Gastroesophageal sphincter (tissue), 3 donors: Measurements from ENCODE around the gene ADAMTS17.

Source experiments
- CTCF ChIP-seq, 4 experiments: fragments of 200-600 bp in 2 of 4; fragments of 450-650 bp in 2 of 4; sonication (generic) in 1 of 4; IDR thresholded peaks; one replicate each; pipeline ENCODE4 v1.5.1; 2017 to 2019; ENCODE audit warnings: antibody characterized with exemption in 4 of 4, mild to moderate bottlenecking in 2 of 4, moderate library complexity in 2 of 4
- POLR2A ChIP-seq, 2 donors: fragments of 450-650 bp; IDR thresholded peaks; one replicate each; pipeline ENCODE4 v1.6.1; 2017; ENCODE audit warnings: antibody characterized with exemption in 2 of 2, mild to moderate bottlenecking in 2 of 2, moderate library complexity in 1 of 2

DNA sequence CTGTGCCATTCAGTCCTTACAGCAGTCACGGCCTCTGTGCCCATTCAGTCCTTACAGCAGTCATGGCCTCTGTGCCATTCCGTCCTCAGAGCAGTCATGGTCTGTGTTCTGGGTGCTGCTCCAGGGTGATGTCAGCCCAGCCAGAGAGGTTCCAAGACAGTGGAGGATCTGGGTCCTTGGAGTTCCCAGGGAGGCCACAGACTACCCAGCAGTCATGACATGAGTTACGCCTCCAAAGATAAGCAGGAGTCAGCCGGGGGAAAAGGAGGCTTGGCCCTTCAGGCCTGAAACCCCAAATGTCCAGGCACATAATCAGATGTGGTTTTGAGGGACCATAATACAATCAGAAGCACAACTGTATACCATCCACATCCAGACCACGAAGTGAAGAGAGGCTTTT is 115.7 kb downstream of the ADAMTS17 start:
- TF ChIP-seq CTCF (IDR thresholded peaks at IDR 0.05) (no peak), POLR2A (IDR thresholded peaks at IDR 0.05) (no peak)
